HCT116 (cell line): ENCODE results near the gene ZDHHC18.
"Not testable (repeated sequence)": the region's sequence is repeated elsewhere in the genome, so short reads cannot be mapped to it uniquely, and the experiment has no call there.

Source experiments
- CBX3 ChIP-seq: IDR thresholded peaks from 2 replicates; pipeline ENCODE4 v1.6.1; 2012; ENCODE audit warnings: low read depth
- CTCF ChIP-seq, 3 experiments: fragments of 200-600 bp in 1 of 3; sonication (generic) in 1 of 3; IDR thresholded peaks in 2 of 3; conservative IDR thresholded peaks in 1 of 3; 2 replicates each; pipeline ENCODE4 v1.5.1; 2012 to 2017; ENCODE audit warnings: low read depth in 2 of 3, low read length in 2 of 3, antibody characterized with exemption in 1 of 3, borderline replicate concordance in 1 of 3, control low read depth in 1 of 3, mild to moderate bottlenecking in 1 of 3, mixed read lengths in 1 of 3, mixed run types in 1 of 3, moderate library complexity in 1 of 3; ENCODE audit not compliant: insufficient read depth in 1 of 3
- EZH2 ChIP-seq: fragments of 200-600 bp; sonication (generic); IDR thresholded peaks from 2 replicates; pipeline ENCODE4 v1.6.1; 2017; ENCODE audit warnings: antibody characterized with exemption, mixed run types
- MAX ChIP-seq: IDR thresholded peaks from 2 replicates; pipeline ENCODE4 v1.6.1; 2012
- POLR2A ChIP-seq: IDR thresholded peaks from 2 replicates; pipeline ENCODE4 v1.7.0; 2011; ENCODE audit warnings: borderline replicate concordance; ENCODE audit not compliant: insufficient read depth, insufficient read length; ENCODE audit errors: extremely low read depth
- POLR2AphosphoS5 ChIP-seq: IDR thresholded peaks from 2 replicates; pipeline ENCODE4 v1.6.1; 2011; ENCODE audit warnings: mild to moderate bottlenecking, low read depth, low read length, moderate library complexity
- REST ChIP-seq: IDR thresholded peaks from 2 replicates; pipeline ENCODE4 v1.6.1; 2012; ENCODE audit warnings: low read depth
- SIN3A ChIP-seq: IDR thresholded peaks from 2 replicates; pipeline ENCODE4 v1.6.1; 2012; ENCODE audit warnings: low read depth
- YY1 ChIP-seq: IDR thresholded peaks from 2 replicates; pipeline ENCODE4 v1.6.1; 2011; ENCODE audit warnings: low read length, low read depth, moderate library complexity, mild to moderate bottlenecking; ENCODE audit not compliant: insufficient replicate concordance; ENCODE audit errors: extremely low read depth

GRCh38 chr1:26803932-26804331, 22.6 kb upstream of the ZDHHC18 start:
- not testable (repeated sequence) for TF ChIP-seq CTCF (IDR thresholded peaks at IDR 0.05 in 2 of 3, conservative IDR thresholded peaks at IDR 0.05 in 1 of 3; ENCODE audit: borderline replicate concordance in 1 of 3, insufficient read depth in 1 of 3, low read depth in 2 of 3, low read length in 2 of 3); MAX; SIN3A; EZH2; CBX3; POLR2AphosphoS5; REST; YY1; POLR2A
